Right atrium auricular region (tissue), 2 donors: ENCODE measurements around the gene PRKCE. TPM values are rescaled to one million over a fixed set of nuclear protein-coding genes. Genes with fewer than 3 reads are reported as not detected.

Experiments
- DNase-seq: peaks from one replicate; pipeline ENCODE4 v3.0.0-alpha.2; 2019; ENCODE audit warnings: low spot score
- H3K27ac ChIP-seq, 2 donors: fragments of 200-600 bp; sonication (generic); 1 replicate in 1 of 2; 2 replicates in 1 of 2; pipeline ENCODE4 v1.5.1; 2016 to 2019
- H3K27me3 ChIP-seq, 2 donors: fragments of 200-600 bp; sonication (generic); one replicate each; pipeline versions ENCODE4 v1.5.1 to v1.6.0; 2017 to 2019
- H3K36me3 ChIP-seq: fragments of 200-600 bp; sonication (generic); one replicate; pipeline ENCODE4 v1.5.1; 2016
- H3K4me1 ChIP-seq, 2 donors: fragments of 200-600 bp; sonication (generic); one replicate each; pipeline versions ENCODE4 v1.5.1 to v1.6.0; 2017 to 2019
- H3K4me3 ChIP-seq, 2 donors: fragments of 200-600 bp; sonication (generic); 1 replicate in 1 of 2; 2 replicates in 1 of 2; pipeline ENCODE4 v1.5.1; 2017 to 2019; ENCODE audit warnings: mild to moderate bottlenecking in 1 of 2, moderate library complexity in 1 of 2
- H3K9me3 ChIP-seq, 2 donors: fragments of 200-600 bp; sonication (generic); one replicate each; pipeline ENCODE4 v1.5.1; 2019
- CTCF ChIP-seq, 2 donors: fragments of 200-600 bp; sonication (generic); IDR thresholded peaks; one replicate each; pipeline ENCODE4 v1.5.1; 2019; ENCODE audit warnings: antibody characterized with exemption in 2 of 2
- total RNA-seq, 2 donors: library from RNA; depleted of rRNA; stranded (reverse); fragments of >200 nt; gene quantifications; one replicate each; pipeline ENCODE4 v1.1.0, GENCODE V29; 2016

The PRKCE gene
- total RNA-seq, 2 donors from 2014 or later: 7.2 to 11.8 TPM

- Histone ChIP-seq H3K4me3 (no peak overlapping the region), H3K4me1 (peaks cover 0 to 27% of the 10 kb centered on the region in 2 donors), H3K27me3 (no peaks in the 10 kb centered on the region), H3K27ac (no peak overlapping the region), H3K36me3 (no peaks in the 10 kb centered on the region), H3K9me3 (peaks cover 4 to 13% of the 10 kb centered on the region in 2 donors)
- no peak for DNase-seq
- TF ChIP-seq CTCF (IDR thresholded peaks at IDR 0.05): no peak
Measured at GRCh38 chr2:45876611-45877010, 225.1 kb downstream of the PRKCE start.

- H3K4me1 ChIP-seq: peaks cover 0 to 31% of the 10 kb centered on the region in 2 donors
- no peak overlapping the region for H3K27ac ChIP-seq
- no peaks in the 10 kb centered on the region for H3K36me3 ChIP-seq
- TF ChIP-seq CTCF (IDR thresholded peaks at IDR 0.05): no peak
- H3K27me3 ChIP-seq: no peaks in the 10 kb centered on the region
- DNase-seq: no peak
- no peak overlapping the region for H3K4me3 ChIP-seq
- H3K9me3 ChIP-seq: peaks cover 4 to 13% of the 10 kb centered on the region in 2 donors
Measured at GRCh38 chr2:45879406-45879805, 227.9 kb downstream of the PRKCE start.

- DNase-seq: no peak
- H3K4me1 ChIP-seq: peaks cover 0 to 34% of the 10 kb centered on the region in 2 donors
- no peaks in the 10 kb centered on the region for H3K36me3 ChIP-seq
- peaks cover 4 to 13% of the 10 kb centered on the region in 2 donors for H3K9me3 ChIP-seq
- TF ChIP-seq CTCF (IDR thresholded peaks at IDR 0.05): no peak
- H3K27ac ChIP-seq: no peak overlapping the region
- no peak overlapping the region for H3K4me3 ChIP-seq
- no peaks in the 10 kb centered on the region for H3K27me3 ChIP-seq
Measured at GRCh38 chr2:45879936-45880335, 228.5 kb downstream of the PRKCE start.

GRCh38 chr2:45881970-45882581 lies 230.6 kb downstream of the PRKCE start:
- Histone ChIP-seq H3K27me3 (no peaks in the 10 kb centered on the region), H3K4me3 (no peak overlapping the region), H3K9me3 (peaks cover 0 to 2% of the 10 kb centered on the region in 2 donors), H3K27ac (peak overlapping the region; percentile 29 to 68), H3K36me3 (no peaks in the 10 kb centered on the region), H3K4me1 (peaks cover 0 to 55% of the 10 kb centered on the region in 2 donors)
- no peak for TF ChIP-seq CTCF (IDR thresholded peaks at IDR 0.05)
- no peak for DNase-seq

GRCh38 chr2:45882707-45883602 lies 231.5 kb downstream of the PRKCE start:
- no peaks in the 10 kb centered on the region for H3K27me3 ChIP-seq
- H3K4me3 ChIP-seq: no peak overlapping the region
- peak overlapping the region; percentile 29 to 68 for H3K27ac ChIP-seq
- H3K9me3 ChIP-seq: no peaks in the 10 kb centered on the region
- H3K36me3 ChIP-seq: no peaks in the 10 kb centered on the region
- peaks cover 0 to 63% of the 10 kb centered on the region in 2 donors for H3K4me1 ChIP-seq
- TF ChIP-seq CTCF (IDR thresholded peaks at IDR 0.05): no peak
- DNase-seq: peak; percentile 71
